Measurements from ENCODE around the gene ZCWPW2.

GRCh38 chr3:28544236-28544635 lies 195.7 kb downstream of the ZCWPW2 start:
- TF ChIP-seq CTCF (IDR thresholded peaks at IDR 0.05) = no peak
- TF ChIP-seq ZFX (IDR thresholded peaks at IDR 0.05; ENCODE audit: borderline replicate concordance) = no peak
